H1 (cell line): ENCODE data around the gene NEDD8. TPM values are rescaled to one million over a fixed set of nuclear protein-coding genes. Genes with fewer than 3 reads are reported as not detected.
A peak's percentile ranks its signal among the peaks of the same experiment; 100 is the strongest.

ENCODE experiments used
- CTCF ChIA-PET: fragments of 300-600 bp; sonication (Branson Sonifier 250); formaldehyde crosslinking; loops from one replicate; lab custom pipeline; 2021; ENCODE audit not compliant: partially characterized antibody; lab: Charles Lee
- POLR2A ChIA-PET: fragments of 300-600 bp; sonication (Branson Sonifier 250); formaldehyde crosslinking; loops from one replicate; lab custom pipeline; 2021; ENCODE audit warnings: inconsistent platforms; ENCODE audit not compliant: partially characterized antibody; lab: Charles Lee
- DNase-seq, 2 experiments: peaks; one replicate each; pipeline versions ENCODE4 v3.0.0 to v3.0.0-alpha.2; 2010 to 2022; ENCODE audit warnings: low spot score in 2 of 2, low read depth in 1 of 2, mixed read lengths in 1 of 2
- FAIRE-seq: peaks from 2 replicates; lab custom pipeline; 2011; peaks lifted over from hg19 to GRCh38; lab: Jason Lieb, UNC
- H2AFZ ChIP-seq: 2 replicates; pipeline ENCODE4 v1.8.1; 2012; ENCODE audit warnings: low read length, inconsistent platforms
- H2AK5ac ChIP-seq: 2 replicates; pipeline ENCODE4 v1.6.1; 2013; ENCODE audit warnings: low read depth, low read length
- H2BK120ac ChIP-seq: replicated peaks from 2 replicates; pipeline ENCODE3; 2013; ENCODE audit warnings: low read depth, low read length, inconsistent platforms
- H2BK12ac ChIP-seq: 2 replicates; pipeline ENCODE4 v1.6.1; 2013; ENCODE audit warnings: low read depth, low read length
- H2BK15ac ChIP-seq: 2 replicates; pipeline ENCODE4 v1.6.1; 2013; ENCODE audit warnings: low read length
- H2BK20ac ChIP-seq: 2 replicates; pipeline ENCODE4 v1.6.1; 2013; ENCODE audit warnings: low read length
- H2BK5ac ChIP-seq: 2 replicates; pipeline ENCODE4 v1.6.1; 2013; ENCODE audit warnings: low read depth, low read length
- H3K14ac ChIP-seq: 2 replicates; pipeline ENCODE4 v1.6.1; 2013; ENCODE audit warnings: inconsistent platforms; ENCODE audit not compliant: insufficient read length
- H3K18ac ChIP-seq: 2 replicates; pipeline ENCODE4 v1.6.1; 2013; ENCODE audit warnings: low read length; ENCODE audit errors: extremely low read depth
- H3K23ac ChIP-seq: 2 replicates; pipeline ENCODE4 v1.6.1; 2013; ENCODE audit warnings: inconsistent platforms; ENCODE audit not compliant: insufficient read length
- H3K23me2 ChIP-seq: 2 replicates; pipeline ENCODE4 v1.6.1; 2013; ENCODE audit warnings: low read depth, low read length
- H3K27ac ChIP-seq: 2 replicates; pipeline ENCODE4 v1.6.1; 2011; ENCODE audit warnings: low read depth, low read length, inconsistent platforms
- H3K27me3 ChIP-seq, 4 experiments: replicated peaks in 1 of 4; 1 replicate in 1 of 4; 2 replicates in 3 of 4; pipeline versions ENCODE4 v1.6.1 to v1.8.1; 2011 to 2013; ENCODE audit warnings: low read length in 3 of 4, mild to moderate bottlenecking in 3 of 4, inconsistent platforms in 2 of 4, mixed read lengths in 2 of 4, moderate library complexity in 1 of 4; ENCODE audit not compliant: control insufficient read depth in 3 of 4, insufficient read depth in 3 of 4; ENCODE audit errors: extremely low read depth in 1 of 4
- H3K36me3 ChIP-seq, 4 experiments: 2 replicates each; pipeline versions ENCODE4 v1.6.1 to v1.8.1; 2011 to 2013; ENCODE audit warnings: mild to moderate bottlenecking in 4 of 4, low read length in 3 of 4, moderate library complexity in 2 of 4, control low read depth in 1 of 4, inconsistent platforms in 1 of 4; ENCODE audit not compliant: insufficient read depth in 4 of 4, control insufficient read depth in 2 of 4
- H3K4ac ChIP-seq: replicated peaks from 2 replicates; pipeline ENCODE3; 2013; ENCODE audit warnings: low read length, low read depth, mixed read lengths, inconsistent platforms; ENCODE audit not compliant: insufficient read length
- H3K4me1 ChIP-seq, 4 experiments: replicated peaks in 1 of 4; 1 replicate in 1 of 4; 2 replicates in 3 of 4; pipeline versions ENCODE4 v1.6.1 to v1.8.1; 2011 to 2013; ENCODE audit warnings: low read length in 3 of 4, inconsistent platforms in 2 of 4, mixed read lengths in 1 of 4; ENCODE audit not compliant: insufficient read depth in 4 of 4, control insufficient read depth in 3 of 4
- H3K4me2 ChIP-seq, 2 experiments: 2 replicates each; pipeline versions ENCODE4 v1.6.1 to v1.8.1; 2011 to 2013; ENCODE audit warnings: low read depth in 2 of 2, low read length in 2 of 2, control low read depth in 1 of 2, inconsistent platforms in 1 of 2, mild to moderate bottlenecking in 1 of 2; ENCODE audit not compliant: insufficient read depth in 1 of 2
- H3K4me3 ChIP-seq, 4 experiments: fragments of 200-600, 300-600 bp in 1 of 4; sonication (generic), shearing (Covaris generic), sonication (Bioruptor Twin) in 1 of 4; 2 replicates each; pipeline versions ENCODE4 v1.5.1 to v1.8.1; 2011 to 2016; ENCODE audit warnings: low read length in 4 of 4, low read depth in 3 of 4, control low read depth in 2 of 4, inconsistent platforms in 2 of 4, mild to moderate bottlenecking in 2 of 4, mixed read lengths in 1 of 4, moderate library complexity in 1 of 4; ENCODE audit not compliant: insufficient read depth in 2 of 4; ENCODE audit errors: extremely low read depth in 1 of 4
- H3K56ac ChIP-seq: replicated peaks from 2 replicates; pipeline ENCODE3; 2013; ENCODE audit warnings: low read depth, mild to moderate bottlenecking, mixed read lengths, low read length, inconsistent platforms; ENCODE audit not compliant: insufficient read length
- H3K79me1 ChIP-seq: 2 replicates; pipeline ENCODE4 v1.6.1; 2013; ENCODE audit warnings: low read depth, low read length, control low read depth
- H3K79me2 ChIP-seq, 2 experiments: 2 replicates each; pipeline versions ENCODE4 v1.6.1 to v1.8.1; 2012 to 2013; ENCODE audit warnings: low read length in 2 of 2, mild to moderate bottlenecking in 2 of 2, inconsistent platforms in 1 of 2; ENCODE audit not compliant: insufficient read depth in 2 of 2, control insufficient read depth in 1 of 2
- H3K9ac ChIP-seq, 4 experiments: replicated peaks in 1 of 4; 1 replicate in 1 of 4; 2 replicates in 3 of 4; pipeline versions ENCODE4 v1.6.1 to v1.8.1; 2011 to 2013; ENCODE audit warnings: low read depth in 3 of 4, low read length in 3 of 4, control low read depth in 2 of 4, mild to moderate bottlenecking in 2 of 4, moderate library complexity in 2 of 4, inconsistent platforms in 1 of 4; ENCODE audit errors: extremely low read depth in 1 of 4
- H3K9me3 ChIP-seq, 2 experiments: 2 replicates each; pipeline versions ENCODE4 v1.6.1 to v1.8.1; 2012 to 2013; ENCODE audit warnings: mild to moderate bottlenecking in 2 of 2, moderate library complexity in 2 of 2, control low read depth in 1 of 2, inconsistent platforms in 1 of 2, low read depth in 1 of 2, low read length in 1 of 2, mixed read lengths in 1 of 2; ENCODE audit not compliant: insufficient read depth in 2 of 2
- H4K20me1 ChIP-seq, 2 experiments: replicated peaks in 1 of 2; 2 replicates each; pipeline versions ENCODE3 to v1.8.1; 2011 to 2013; ENCODE audit warnings: inconsistent platforms in 2 of 2, low read length in 2 of 2, mild to moderate bottlenecking in 1 of 2; ENCODE audit not compliant: insufficient read depth in 2 of 2, control insufficient read depth in 1 of 2
- H4K5ac ChIP-seq: 2 replicates; pipeline ENCODE4 v1.6.1; 2013; ENCODE audit warnings: low read length, low read depth, mixed read lengths, inconsistent platforms; ENCODE audit not compliant: insufficient read length
- H4K8ac ChIP-seq: 2 replicates; pipeline ENCODE4 v1.8.0; 2013; ENCODE audit warnings: mild to moderate bottlenecking, moderate library complexity, low read length, inconsistent platforms; ENCODE audit not compliant: insufficient read depth; ENCODE audit errors: extremely low read depth
- H4K91ac ChIP-seq: replicated peaks from 2 replicates; pipeline ENCODE3; 2013; ENCODE audit warnings: low read length, mixed read lengths, inconsistent platforms; ENCODE audit not compliant: insufficient read length
- ASH2L ChIP-seq: fragments of 200-600, 300-600 bp; sonication (generic); IDR thresholded peaks from one replicate; pipeline ENCODE4 v1.7.1; 2017; ENCODE audit warnings: low read length
- EGR1 ChIP-seq: IDR thresholded peaks from 2 replicates; pipeline ENCODE4 v1.6.1; 2011; ENCODE audit warnings: low read depth, low read length, borderline replicate concordance
- JUN ChIP-seq: IDR thresholded peaks from 2 replicates; pipeline ENCODE4 v1.6.1; 2011; ENCODE audit warnings: low read depth, mild to moderate bottlenecking, improper control_type of control experiment, low read length
- SP4 ChIP-seq: IDR thresholded peaks from 2 replicates; pipeline ENCODE4 v1.6.1; 2012; ENCODE audit warnings: low read length, inconsistent platforms
- WGBS, 2 experiments: shearing (Covaris generic) in 1 of 2; methylation state at CpG; one replicate each; pipeline versions ENCODE4 v1.1.6 to v1.1.7; 2013 to 2015; ENCODE audit warnings: low lambda C conversion rate in 2 of 2, mixed read lengths in 2 of 2, inconsistent platforms in 1 of 2, low coverage in 1 of 2, missing lambda C conversion rate in 1 of 2; ENCODE audit not compliant: insufficient replicate concordance in 2 of 2, insufficient coverage in 1 of 2, insufficient read length in 1 of 2; ENCODE audit errors: extremely low coverage in 1 of 2, missing lambda C conversion rate in 1 of 2; 5-methylcytosine and 5-hydroxymethylcytosine counted together
- polyA plus RNA-seq, 7 experiments: library from polyadenylated mRNA; depleted of rRNA in 3 of 7; stranded (reverse) in 5 of 7; unstranded in 2 of 7; fragments of >200 nt in 5 of 7; fragments of 200-250 nt in 2 of 7; gene quantifications; 1 replicate in 5 of 7; 2 replicates in 1 of 7; 4 replicates in 1 of 7; pipeline versions ENCODE4 v1.2.1 to v1.2.3, GENCODE V29; 2011 to 2013; ENCODE audit warnings: missing spikeins in 2 of 7, mixed read lengths in 2 of 7
- total RNA-seq: library from RNA; stranded (reverse); fragmentation: NEBNext Ultra II Directional; extraction: Animal tissue kit (Norgen Biotek cat#: 25700); gene quantifications from 2 replicates; pipeline ENCODE4 v1.2.1, GENCODE V29; 2021
- TF ChIP-seq, protein P1 (sequence below): IDR thresholded peaks from 2 replicates; pipeline ENCODE4 v1.6.1; 2011; ENCODE audit warnings: low read length, improper control_type of control experiment

NEDD8 gene
- total and polyA plus RNA-seq, 2 of the 8 experiments (the other 6 are each of a cell fraction or from before 2014, with no cell fraction given): 253 to 317 TPM

DNA sequence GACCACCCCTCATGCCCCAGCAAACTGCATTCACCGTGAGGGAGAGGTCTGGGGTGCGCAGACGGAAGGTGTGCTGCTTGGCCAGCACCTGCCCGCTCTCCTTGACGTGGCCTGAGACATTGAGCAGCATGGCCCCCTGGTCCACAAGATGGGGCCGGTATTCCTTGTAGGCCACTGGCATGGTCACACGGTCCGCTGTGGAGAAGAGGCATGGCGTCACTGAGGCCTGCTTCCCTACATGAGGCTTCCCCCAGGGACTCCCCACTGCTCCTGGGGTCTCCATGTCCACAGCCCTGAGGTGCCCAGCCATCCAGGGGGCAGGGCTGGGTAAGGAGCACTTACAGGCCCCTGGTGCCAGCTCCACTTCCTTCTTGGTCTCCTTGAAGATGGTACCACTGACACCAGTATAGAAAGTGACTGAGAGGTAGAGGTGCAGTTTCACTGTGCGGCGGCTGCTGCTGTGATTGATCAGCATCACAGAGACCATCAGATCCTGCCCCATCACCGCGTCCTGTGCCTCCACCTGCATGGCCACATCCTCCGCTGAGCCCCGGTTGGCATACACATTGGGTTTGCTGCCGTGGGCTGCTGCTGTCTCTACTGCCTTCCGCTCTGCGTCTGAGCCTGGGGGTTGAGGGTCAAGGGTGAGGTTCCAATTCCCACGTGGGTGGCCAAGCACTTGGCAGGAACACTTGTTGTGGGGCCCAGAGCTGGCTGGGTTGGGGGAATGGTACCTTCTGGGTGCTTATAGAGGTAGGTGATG, 22.6 kb upstream of the NEDD8 start:
- H3K9me3 ChIP-seq: no peaks in the 10 kb centered on the region

More for the DNA sequence above, 22.6 kb upstream of the NEDD8 start:
- TF ChIP-seq ASH2L: no peak
- TF ChIP-seq EGR1: no peak
- TF ChIP-seq, protein P1, sequence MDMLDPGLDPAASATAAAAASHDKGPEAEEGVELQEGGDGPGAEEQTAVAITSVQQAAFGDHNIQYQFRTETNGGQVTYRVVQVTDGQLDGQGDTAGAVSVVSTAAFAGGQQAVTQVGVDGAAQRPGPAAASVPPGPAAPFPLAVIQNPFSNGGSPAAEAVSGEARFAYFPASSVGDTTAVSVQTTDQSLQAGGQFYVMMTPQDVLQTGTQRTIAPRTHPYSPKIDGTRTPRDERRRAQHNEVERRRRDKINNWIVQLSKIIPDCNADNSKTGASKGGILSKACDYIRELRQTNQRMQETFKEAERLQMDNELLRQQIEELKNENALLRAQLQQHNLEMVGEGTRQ: no peak
- no peak for TF ChIP-seq JUN
- TF ChIP-seq SP4: no peak
- TF ChIP-seq, all 59 proteins: peak for 0
- Histone ChIP-seq H3K27me3 (no peaks in the 10 kb centered on the region; a peak in 1 of 7 replicates), H4K20me1 (peaks cover 0 to 2% of the 10 kb centered on the region in 2 experiments), H2BK5ac (no peak overlapping the region), H2BK120ac (no peak overlapping the region), H3K18ac (no peak overlapping the region), H4K91ac (peak overlapping the region; percentile 10), H3K4me1 (no peaks in the 10 kb centered on the region; a peak in 1 of 7 replicates), H3K36me3 (no peaks in the 10 kb centered on the region), H4K8ac (no peak overlapping the region), H4K5ac (no peak overlapping the region), H2BK20ac (no peak overlapping the region), H2BK12ac (no peak overlapping the region), H3K79me1 (no peaks in the 10 kb centered on the region), H2AK5ac (no peak overlapping the region), H3K9ac (no peak overlapping the region), H3K4me3 (no peak overlapping the region), H3K14ac (no peak overlapping the region), H3K56ac (no peak overlapping the region), H3K27ac (no peak overlapping the region), H3K23ac (no peak overlapping the region), H3K23me2 (no peaks in the 10 kb centered on the region), H3K4me2 (no peak overlapping the region), H3K79me2 (no peaks in the 10 kb centered on the region), H2AFZ (no peak overlapping the region), H2BK15ac (no peak overlapping the region), H3K4ac (no peak overlapping the region)
- WGBS, 2 experiments: 91% methylated on average over 19 of the region's 19 CpGs; no CpG with 5 or more reads in 1 of the 2 experiments
- CTCF ChIA-PET: interaction anchor here (0.9 to 6.0 kb wide), 6 partner anchors 10 to 53 kb away, joined by 3 to 63 read pairs (median 26); partner anchors contain the start of genes CIDEB, DHRS1, NOP9 and RABGGTA
- DNase-seq (no peak), FAIRE-seq (no peak)
- POLR2A ChIA-PET: interaction anchor here (0.6 kb wide), 1 partner anchor 12 kb away, joined by 3 read pairs; no protein-coding TSS in a partner anchor
